Measurements from ENCODE around the gene AMOT. TPM values are rescaled to one million over a fixed set of nuclear protein-coding genes. Genes with fewer than 3 reads are reported as not detected.

The AMOT gene
- total and polyA plus RNA-seq, 2 of the 4 experiments (the other 2 are of a cell fraction), result 4.7 to 9.1 TPM

GRCh38 chrX:112841114-112841819, 636 bp upstream of the AMOT start:
- H3K36me3 ChIP-seq (ENCODE audit: control insufficient read depth, insufficient read depth, low read length), result no peaks in the 10 kb centered on the region
- peak overlapping the region; percentile 94 for H2AFZ ChIP-seq (replicated peaks; ENCODE audit: low read length, poor library complexity)
- H3K4me3 ChIP-seq (ENCODE audit: insufficient read depth, low read depth, low read length), result peak overlapping the region; percentile 76
- H4K5ac ChIP-seq (ENCODE audit: low read depth, low read length), result peak overlapping the region; percentile 39
- H3K27ac ChIP-seq (ENCODE audit: insufficient read depth, low read length), result peak overlapping the region; percentile 35
- no peak overlapping the region for H3K56ac ChIP-seq (ENCODE audit: extremely low read depth, insufficient read depth, low read length)
- no peak overlapping the region for H2AK5ac ChIP-seq (ENCODE audit: low read depth, low read length)
- peak overlapping the region; percentile 33; the same call in 1 of the 2 replicates for H3K9ac ChIP-seq (ENCODE audit: low read depth, low read length)
- H4K20me1 ChIP-seq (ENCODE audit: insufficient read depth, low read length), result no peaks in the 10 kb centered on the region
- peak overlapping the region; percentile 3 for H2BK5ac ChIP-seq (ENCODE audit: low read depth, low read length, poor library complexity, severe bottlenecking)
- H3K4me2 ChIP-seq (ENCODE audit: low read depth, low read length), result peak overlapping the region; percentile 84
- DNase-seq (peak; percentile 87), ATAC-seq (ENCODE audit: low read depth) (peak; percentile 97)
- intact Hi-C loops (cut with micrococcal nuclease) (loop anchor here (2.0 to 10.0 kb wide), 2 partner anchors 22 to 186 kb away; no protein-coding TSS in a partner anchor), in situ Hi-C loops (cut with MboI; ENCODE audit: low sequenced_read_pairs) (loop anchor here (25.0 kb wide), 1 partner anchor 1154 kb away; the partner anchor contains the start of gene ALG13), dilution Hi-C loops (cut with HindIII; ENCODE audit: low sequenced_read_pairs, unreplicated experiment) (no loop called here)
- H3K79me1 ChIP-seq (ENCODE audit: low read depth in 1 of 2, low read length in 2 of 2), result peaks cover 0 to 4% of the 10 kb centered on the region in 2 experiments; a peak in 2 of 4 replicates
- H3K23ac ChIP-seq (ENCODE audit: low read depth, low read length), result no peak overlapping the region
- H3K9me1 ChIP-seq (ENCODE audit: insufficient read depth, low read length), result no peaks in the 10 kb centered on the region
- H2AK9ac ChIP-seq (replicated peaks; ENCODE audit: low read depth, low read length, poor library complexity), result no peak overlapping the region
- H3K4me1 ChIP-seq (ENCODE audit: control insufficient read depth, insufficient read depth, low read length), result no peaks in the 10 kb centered on the region; the same call in 1 of the 2 replicates
- no peak overlapping the region for H3K4ac ChIP-seq (ENCODE audit: low read depth, low read length)
- ChIA-PET CTCF (no interaction called here), POLR2A (ENCODE audit: unreplicated experiment) (no interaction called here)
- no peak overlapping the region; the same call in 1 of the 2 replicates for H3K14ac ChIP-seq (replicated peaks; ENCODE audit: low read depth, low read length)
- H2BK120ac ChIP-seq (ENCODE audit: low read depth, low read length), result no peak overlapping the region
- H2BK20ac ChIP-seq (ENCODE audit: low read depth, low read length), result no peak overlapping the region
- no TSS peak for BruUV-seq (replicated peaks)
- no peaks in the 10 kb centered on the region; the same call in 1 of the 2 replicates for H3K27me3 ChIP-seq (ENCODE audit: control insufficient read depth, insufficient read depth, low read length)
- no peak overlapping the region; the same call in 1 of the 2 replicates for H4K91ac ChIP-seq (ENCODE audit: insufficient read depth, low read depth, low read length)
- WGBS, 2 experiments (ENCODE audit: extremely low coverage in 2 of 2, insufficient read length in 1 of 2), result no CpG with 5 or more reads among the region's 46 CpGs
- peak overlapping the region in 1 of 2 experiments; percentile 61; a peak in 2 of 4 replicates for H4K8ac ChIP-seq (ENCODE audit: low read depth in 2 of 2, low read length in 2 of 2)
- H3K18ac ChIP-seq (ENCODE audit: low read depth, low read length), result peak overlapping the region; percentile 61; the same call in 1 of the 2 replicates
- H2BK15ac ChIP-seq (ENCODE audit: low read depth, low read length), result no peak overlapping the region
- no peak for TF ChIP-seq RAD21 (IDR thresholded peaks at IDR 0.05; ENCODE audit: low read length)
- TF ChIP-seq MAZ (IDR thresholded peaks at IDR 0.05; ENCODE audit: borderline replicate concordance, low read depth, low read length), result peak; percentile 56; the same call in 1 of the 2 replicates
- H3K9me3 ChIP-seq (ENCODE audit: control insufficient read depth, insufficient read depth, low read length), result no peaks in the 10 kb centered on the region
